HG02571 (cell line): ENCODE results near the gene COL8A1.
A peak's percentile ranks its signal among the peaks of the same experiment; 100 is the strongest.
"Not testable (repeated sequence)": the region's sequence is repeated elsewhere in the genome, so short reads cannot be mapped to it uniquely, and the experiment has no call there.

Experiments used
- ATAC-seq: cut with Tn5 transposase; IDR thresholded peaks from one replicate; pipeline ENCODE4 v1.9.1; 2021; ENCODE audit warnings: mild to moderate bottlenecking, moderate library complexity; ENCODE audit not compliant: unreplicated experiment

The COL8A1 gene

DNA sequence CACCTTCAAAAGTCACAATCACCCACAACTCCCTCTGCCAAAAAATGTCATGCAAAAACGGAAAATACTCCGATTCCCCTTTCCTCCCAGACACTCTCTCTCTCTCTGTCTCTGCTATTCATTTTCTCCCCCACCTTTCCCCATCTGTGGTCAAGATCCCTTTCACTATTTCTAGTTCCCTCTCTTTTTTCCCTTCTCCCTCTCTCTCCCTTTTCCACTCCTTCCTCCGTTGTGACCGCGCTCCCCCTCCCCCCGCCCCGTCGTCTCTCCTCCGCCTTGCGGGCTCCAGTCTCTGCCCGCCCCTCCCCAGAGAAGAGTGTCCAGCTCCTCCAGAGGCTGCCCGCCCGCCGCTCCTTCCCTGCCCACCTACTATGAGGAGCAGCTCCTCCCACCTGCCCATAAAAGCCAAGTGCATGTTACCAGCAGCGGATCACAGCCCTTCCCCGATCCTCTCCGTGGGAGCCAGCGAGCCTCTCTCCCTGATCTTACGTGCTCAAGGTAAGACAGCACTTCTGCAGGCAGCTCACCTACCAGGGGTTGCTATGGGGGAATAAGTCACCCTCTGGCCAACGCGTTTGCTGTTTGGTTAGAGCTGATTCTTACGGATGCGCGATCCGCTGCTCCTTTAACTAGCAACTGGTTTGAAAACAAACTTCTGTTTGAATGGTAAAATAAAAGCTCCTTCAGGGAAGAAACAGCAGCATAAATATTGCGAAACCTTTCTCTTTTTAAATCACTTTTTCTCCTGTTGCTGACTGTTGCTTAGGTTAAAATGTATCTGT, at the start of gene COL8A1:
Gene COL8A1, plus strand, starts transcription at position 428 of the 782 bp plus-strand sequence. CDS start 152,089 bp downstream, outside the sequence.
- no peak for ATAC-seq

DNA sequence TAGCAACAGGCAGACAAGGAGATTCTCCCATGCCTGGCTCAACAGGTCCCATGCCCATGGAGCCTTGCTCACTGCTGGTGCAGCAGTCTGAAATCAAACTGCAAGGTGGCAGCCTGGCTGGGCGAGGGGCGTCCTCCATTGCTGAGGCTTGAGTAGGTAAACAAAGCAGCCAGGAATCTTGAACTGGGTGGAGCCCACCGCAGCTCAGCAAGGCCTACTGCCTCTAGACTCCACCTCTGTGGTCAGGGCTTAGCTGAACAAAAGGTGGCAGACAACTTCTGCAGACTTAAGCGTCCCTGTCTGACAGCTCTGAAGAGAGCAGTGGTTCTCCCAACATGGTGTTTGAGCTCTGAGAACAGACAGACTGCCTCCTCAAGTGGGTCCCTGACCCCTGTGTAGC, 49.2 kb upstream of the COL8A1 start:
- ATAC-seq = not testable (repeated sequence)

DNA sequence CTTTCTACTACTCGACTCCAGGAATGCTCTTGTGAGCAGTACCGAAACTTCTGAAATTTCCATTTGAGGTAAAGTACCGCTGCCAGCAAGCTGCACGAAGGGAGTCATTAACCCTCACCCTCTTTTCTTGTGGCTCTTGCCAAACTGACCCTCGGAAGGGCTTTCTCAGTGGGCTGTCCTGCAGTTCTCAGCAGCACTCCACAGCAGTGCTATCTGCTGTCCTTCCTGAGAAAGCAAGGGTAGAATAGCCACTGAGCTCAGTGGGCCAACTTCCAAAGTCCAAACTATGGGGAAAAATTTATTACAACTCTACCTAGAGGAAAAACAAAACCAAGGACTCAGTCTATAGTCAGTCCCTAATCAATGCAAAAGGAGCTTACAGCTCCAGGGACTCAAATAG, 38.5 kb upstream of the COL8A1 start:
- ATAC-seq = no peak

DNA sequence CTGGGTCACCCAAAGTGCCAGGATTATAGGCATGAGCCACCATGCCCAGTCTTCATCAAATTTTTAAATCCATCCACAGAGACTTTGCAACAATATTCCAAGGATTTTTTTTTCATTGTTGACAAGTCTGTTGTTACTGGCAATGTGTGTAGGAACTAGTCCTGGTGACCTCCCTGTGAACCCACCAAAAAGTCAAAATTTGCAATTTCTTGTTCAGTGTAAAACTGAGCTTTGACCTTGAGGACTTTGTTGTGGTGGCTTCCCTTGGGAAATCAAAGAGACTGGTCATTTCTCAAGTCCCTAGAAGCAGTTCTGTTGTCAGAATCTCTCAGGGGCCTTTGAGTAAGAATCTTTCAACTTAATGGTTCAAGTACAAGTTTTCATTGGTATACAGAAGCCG, 36.9 kb upstream of the COL8A1 start:
- no peak for ATAC-seq

DNA sequence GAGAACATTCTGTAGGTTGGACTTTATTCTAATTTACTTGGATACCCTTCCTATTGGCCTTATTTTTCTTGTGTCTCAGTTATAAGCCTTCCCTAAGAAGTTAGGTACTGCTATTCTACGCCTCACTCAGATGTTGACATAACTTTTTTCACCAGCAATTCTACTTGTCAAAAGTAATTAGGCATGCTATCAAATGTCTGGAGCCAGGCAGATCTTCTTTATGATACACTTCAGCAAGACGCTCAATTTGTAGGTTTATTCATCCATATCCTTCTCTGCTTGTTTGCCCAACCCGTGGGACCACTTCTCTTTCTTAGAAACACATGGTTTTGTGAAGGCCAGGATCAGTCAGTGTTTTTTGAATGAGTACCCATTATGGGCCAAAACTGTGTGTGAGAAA, 36.2 kb upstream of the COL8A1 start:
- ATAC-seq = no peak

DNA sequence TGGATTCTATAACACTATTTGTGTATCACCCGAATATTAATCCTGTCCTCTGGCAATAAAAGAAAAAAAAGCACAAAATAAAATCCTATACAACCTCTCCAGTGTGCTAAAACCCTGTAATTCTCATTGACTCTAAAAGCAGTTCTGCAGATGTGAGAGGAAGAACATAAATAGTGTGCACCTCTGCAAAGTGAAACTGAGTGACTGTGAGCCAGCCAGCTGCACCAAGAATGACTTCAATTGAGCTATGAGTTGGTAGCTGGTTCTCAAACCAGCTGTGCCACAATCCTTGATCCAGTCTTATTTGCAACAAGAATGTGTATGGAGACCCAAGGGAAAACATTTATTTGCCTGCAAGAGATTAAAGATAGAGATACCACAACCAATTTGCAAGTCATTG, 31.2 kb upstream of the COL8A1 start:
- ATAC-seq = peak; percentile 76

DNA sequence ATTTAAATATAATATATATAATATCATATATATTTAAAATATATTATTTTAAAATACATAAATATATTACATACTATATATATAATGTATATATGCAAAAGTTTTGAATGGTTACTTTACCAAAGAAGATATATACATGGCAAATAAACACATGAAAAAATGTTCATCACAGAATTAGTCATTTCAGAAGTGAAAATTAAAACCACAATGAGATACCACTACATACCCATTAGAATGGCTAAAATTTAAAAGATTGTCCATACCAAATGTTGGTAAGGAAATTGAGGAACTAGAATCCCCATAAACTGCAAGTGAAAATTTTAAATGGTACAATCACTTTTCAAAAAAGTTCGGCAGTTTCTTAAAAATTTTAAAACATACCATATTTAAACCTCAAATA, 23.6 kb upstream of the COL8A1 start:
- no peak for ATAC-seq

DNA sequence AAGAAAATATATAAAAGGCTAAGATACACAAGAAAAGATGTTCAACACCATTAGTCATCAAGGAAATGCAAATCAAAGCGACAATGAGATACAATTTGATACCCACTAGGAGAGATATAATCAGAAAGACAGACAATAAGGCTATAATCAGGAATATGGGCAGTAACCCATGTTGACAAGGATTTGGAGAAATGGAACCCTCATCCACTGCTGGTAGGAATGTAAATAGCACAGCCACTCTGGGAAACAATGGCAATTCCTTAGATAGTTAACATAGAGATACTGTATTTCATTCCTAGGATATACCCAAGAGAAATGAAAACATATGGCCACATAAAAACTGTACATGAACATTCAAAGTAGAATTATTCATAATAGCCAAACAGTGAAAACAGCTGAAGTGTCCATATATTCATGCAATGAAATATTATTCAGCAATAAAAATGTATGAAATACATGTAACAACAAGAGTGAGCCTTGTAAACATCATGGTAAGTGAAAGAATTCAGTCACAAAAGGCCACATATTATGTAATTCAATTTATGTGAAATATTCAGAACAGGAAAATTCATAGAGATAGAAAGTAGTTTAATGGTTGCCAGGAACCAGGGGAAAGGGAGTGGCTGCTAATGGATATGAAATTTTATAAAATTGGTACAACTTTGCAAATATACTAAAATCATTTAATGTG, 18.2 kb upstream of the COL8A1 start:
- ATAC-seq = no peak

DNA sequence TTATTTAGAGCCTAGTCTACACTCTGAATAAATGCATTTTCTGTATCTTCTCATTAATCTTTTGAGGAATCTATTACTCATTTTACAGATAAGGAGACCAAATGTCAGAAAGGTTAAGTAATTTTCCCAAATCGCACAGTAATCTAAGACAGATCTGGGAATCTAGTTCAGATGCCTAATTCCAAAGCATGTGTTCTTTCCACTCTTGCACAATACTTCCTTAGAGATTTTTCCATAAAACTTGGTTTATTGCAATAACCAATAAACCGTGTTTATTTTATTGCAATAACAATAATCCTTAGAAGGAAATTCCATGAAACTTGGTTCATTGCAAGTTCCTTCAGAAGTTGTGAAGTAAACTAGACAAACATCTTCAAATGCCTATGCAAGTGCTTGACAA, 17.4 kb upstream of the COL8A1 start:
- no peak for ATAC-seq

DNA sequence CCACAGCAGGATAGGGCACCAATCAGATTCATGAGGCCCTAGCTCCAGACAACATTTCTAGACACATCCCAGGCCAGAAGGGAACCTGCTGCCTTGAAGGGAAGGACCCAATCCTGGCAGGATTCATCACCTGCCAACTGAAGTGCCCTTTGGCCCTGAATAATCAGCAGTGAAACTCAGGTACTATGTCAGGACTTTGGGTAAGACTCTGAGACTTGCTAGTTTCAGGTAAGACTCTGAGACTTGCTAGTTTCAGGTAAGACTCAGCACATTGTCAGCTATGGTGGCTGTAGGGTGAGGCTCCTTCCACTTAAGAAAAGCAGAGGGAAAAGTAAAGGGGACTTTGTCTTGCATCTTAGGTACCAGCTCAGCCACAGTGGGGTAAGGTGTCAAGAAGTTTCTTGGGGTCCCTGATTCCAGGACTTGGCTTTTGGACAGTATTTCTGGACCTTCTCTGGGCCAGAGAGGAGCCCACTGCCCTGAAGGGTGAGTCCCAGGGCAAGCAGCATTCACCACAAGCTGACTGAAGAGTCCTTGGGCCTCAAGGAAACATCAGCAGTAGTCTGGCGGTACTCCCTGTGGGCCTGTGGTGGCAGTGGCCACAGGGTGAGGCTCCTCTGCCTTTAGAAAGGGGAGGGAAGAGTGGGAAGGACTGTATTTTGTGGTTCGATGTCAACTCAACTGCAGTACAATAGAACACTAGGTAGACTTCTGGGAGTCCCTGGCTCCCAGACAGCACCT, 13.7 kb upstream of the COL8A1 start:
- peak; percentile 52 for ATAC-seq

DNA sequence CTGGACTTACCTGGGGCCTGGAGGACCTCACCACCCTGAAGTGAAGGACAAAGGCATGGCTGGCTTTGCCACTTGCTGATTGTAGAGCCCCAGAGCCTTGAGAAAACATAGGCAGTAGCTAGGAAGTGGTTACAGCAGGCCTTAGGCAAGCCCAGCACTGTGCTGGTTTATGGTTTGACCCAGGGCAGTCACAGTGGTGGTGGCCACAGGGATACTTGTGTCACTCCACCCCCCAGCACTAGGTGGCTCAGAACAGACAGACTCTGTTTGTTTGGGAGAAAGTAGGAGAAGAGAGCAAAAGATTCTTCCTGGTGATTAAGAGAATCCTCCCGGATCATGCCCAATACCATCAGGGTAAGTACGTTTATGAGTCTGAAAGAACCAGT, 13.2 kb upstream of the COL8A1 start:
- ATAC-seq = no peak

DNA sequence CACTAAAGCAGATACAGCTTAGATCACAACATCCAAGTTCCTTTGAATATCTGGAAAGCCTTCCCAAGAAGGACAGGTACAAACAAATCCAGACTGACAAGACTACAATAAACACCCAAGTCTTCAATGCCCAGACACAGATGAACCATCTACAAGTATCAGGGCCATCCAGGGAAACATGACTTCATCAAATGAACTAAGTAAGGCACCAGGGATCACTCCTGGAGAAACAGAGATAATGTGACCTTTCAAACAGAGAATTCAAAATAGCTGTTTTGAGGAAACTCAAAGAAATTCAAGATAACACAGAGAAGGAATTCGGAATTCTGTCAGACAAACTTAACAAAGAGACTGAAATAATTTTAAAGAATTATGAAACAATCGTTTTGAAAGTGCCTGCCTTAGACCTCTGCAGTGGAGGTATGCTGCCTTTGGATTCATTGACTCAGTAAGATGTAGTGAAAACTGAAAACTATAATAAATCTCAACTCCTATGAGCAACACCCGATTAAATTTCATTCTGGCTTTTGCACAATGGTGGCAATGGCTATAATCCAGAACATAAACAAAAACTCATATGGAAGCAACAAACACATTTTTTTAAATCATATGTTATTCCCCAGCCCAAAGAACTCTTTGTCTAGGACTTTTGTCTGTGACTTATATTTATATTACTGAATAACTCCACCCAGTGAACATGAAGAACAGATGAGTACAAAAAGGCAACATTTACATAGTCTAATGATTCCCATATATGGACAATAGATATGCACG, 12.6 kb upstream of the COL8A1 start:
- no peak for ATAC-seq

DNA sequence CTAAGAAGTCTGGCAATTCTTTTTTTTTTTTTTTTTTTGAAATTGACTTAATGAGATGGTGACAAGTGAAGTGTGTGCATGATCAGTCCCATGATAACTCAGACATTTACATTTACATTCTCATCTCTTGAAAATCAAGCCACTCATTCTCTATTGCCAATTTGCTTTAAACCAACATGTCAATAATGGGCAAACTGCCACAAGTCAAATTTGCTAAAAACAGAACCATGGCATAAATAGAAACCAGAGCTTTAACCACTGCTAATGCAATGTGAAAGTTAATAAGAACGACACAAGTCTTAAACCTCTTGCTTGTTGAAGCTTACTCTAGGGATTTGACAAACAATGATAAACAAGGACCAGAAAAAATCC, 12.0 kb upstream of the COL8A1 start:
- ATAC-seq = peak; percentile 51

DNA sequence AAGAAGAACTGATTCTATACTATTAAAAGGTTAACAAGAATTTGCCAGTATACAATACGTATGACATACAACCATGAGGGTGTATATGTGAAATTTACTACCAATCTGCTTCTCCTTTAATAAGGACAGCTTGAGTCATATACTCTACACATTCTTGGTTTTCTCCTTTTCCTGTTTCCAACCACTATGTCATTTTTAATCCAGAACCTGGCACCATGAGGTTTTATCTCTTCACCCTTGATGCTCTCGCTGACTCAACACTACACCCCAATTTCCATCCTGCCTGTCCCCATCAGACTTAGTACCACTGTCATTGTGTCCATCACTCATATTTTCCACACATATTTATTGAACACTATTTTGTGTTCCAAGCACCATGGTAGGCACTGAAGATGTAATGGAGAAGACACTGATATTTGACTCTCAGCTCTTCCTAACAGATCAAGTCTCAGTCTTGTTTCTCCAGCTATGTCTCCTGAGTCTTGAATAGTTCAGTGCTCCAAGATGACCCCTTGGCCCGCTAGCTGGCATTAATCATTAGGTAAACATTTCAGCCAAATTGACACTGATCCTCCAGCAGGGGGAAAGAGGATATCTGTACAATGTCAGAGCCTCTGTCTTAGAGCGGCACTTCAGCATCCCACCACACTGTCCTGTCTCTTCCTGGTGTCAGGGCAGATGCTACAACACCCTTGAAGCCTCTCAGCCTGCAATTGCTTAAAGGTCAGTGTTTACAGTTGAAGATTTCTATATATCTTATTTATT, 11.2 kb upstream of the COL8A1 start:
- no peak for ATAC-seq

DNA sequence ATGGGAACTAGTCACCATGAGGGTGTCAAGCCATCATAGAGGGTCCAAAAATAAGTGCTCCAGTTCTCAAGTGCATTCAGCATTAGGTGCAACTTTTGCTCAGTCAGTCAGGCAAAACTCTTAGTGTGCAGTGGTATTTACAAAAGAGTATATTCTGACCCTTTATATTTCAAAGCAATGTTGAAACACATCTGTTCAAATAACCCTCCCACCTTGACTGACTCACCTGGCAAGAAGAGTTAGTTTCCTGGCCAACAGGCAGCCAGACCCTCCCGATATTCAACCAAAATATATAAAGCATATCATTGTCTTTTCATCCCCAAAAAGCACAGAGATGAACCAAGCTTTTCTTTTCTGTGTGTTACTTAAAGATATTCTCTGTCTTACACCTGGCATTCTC, 7.6 kb upstream of the COL8A1 start:
- no peak for ATAC-seq

DNA sequence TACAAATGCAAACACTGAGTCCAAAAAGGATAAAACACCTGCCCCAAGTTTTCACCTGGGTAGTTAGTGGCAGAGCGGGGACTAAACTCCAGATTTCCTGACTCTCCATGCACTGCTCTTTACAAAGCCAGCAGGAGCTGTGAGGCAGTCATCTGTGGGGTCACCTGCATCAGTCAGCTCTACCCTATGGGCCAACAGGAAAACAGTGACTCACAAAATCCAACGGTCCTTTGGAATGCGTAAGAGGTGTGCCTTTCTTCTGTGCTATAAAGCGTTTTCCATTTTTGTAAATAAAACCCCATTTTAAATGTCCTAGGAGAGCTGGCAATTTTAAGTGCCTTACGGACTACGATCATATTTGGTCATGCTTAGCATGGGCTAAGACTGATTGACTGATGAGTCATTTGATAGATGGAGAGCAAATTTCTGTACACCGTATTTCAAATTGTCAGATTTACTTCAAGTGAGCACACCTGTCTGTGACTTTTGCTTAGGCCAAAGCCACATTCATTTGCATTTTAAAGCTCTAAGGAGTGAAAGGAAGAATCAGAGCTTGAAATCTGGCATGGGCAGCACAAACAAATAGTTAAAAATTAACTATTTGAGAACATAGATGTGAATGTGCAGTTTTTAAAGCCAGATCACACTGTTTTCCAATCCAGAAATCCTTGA, 4.4 kb upstream of the COL8A1 start:
- peak; percentile 64 for ATAC-seq

DNA sequence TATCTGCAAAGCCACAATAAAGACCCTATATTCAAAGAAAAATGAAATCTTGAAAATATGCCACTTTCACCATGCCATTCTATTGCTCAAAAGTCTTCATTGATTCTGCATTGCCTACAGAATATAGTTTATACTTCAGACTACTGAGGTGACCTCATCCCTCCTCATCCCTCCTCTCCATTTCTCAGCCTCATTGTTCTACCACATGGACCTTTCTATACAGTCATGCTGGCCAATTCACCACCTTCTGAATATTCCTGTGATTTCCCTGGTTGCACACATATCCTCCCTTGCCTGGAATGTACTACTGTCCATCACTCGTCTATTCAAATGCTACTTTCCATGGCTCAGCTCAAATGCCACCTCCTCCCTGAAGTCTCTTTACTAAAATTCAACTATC, 3.5 kb upstream of the COL8A1 start:
- no peak for ATAC-seq

DNA sequence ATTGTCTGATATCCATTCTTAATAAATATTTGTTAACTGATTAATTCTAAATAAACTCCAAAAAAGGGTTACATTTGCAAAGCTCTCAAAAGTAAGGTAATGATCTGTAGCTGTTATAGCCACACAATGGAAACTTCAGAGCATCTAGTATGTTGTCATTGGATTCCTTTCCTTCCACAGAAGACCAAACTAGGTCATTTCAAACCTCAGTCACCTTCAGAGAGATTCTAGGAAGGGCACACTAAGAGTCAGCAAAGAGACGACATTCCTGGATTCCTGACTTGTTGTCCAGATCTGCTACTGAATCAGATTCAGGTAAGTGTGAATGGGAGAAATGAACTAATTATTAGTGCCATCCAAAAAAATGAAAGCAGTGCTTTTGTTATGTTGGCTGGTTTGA, 3.0 kb upstream of the COL8A1 start:
- ATAC-seq = no peak

DNA sequence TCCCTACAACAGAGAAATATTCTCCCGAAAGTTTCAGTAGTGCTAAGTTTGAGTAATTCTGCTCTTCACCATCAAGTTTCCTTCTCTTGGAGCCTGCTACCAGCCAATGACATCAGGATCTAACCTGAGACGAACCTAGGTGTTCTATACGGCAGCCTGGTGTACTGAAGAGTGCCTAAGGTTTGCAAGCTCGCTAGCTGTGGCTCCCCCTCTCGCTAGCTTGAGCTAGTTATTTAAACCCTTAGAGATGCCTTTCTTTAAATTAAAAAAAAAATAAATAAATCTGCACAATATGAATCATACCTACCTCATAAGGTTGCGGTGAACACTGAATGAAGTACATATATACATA, 1.4 kb upstream of the COL8A1 start:
- no peak for ATAC-seq
